ENCODE results near the gene SLC17A9. TPM values are rescaled to one million over a fixed set of nuclear protein-coding genes. Genes with fewer than 3 reads are reported as not detected.

Gene SLC17A9
- total and polyA plus RNA-seq, 2 of the 8 experiments (the other 6 are each of a cell fraction or from before 2014, with no cell fraction given): 23.5 to 35.2 TPM

- Histone ChIP-seq H3K79me2 (ENCODE audit: control insufficient read depth in 1 of 2, insufficient read depth in 2 of 2, low read length in 2 of 2) (no peaks in the 10 kb centered on the region), H3K4me2 (ENCODE audit: insufficient read depth in 1 of 2, low read depth in 2 of 2, low read length in 2 of 2) (peak overlapping the region; percentile 1 to 47; a peak in 2 of 4 replicates), H3K56ac (replicated peaks; ENCODE audit: insufficient read length, low read depth, low read length) (no peak overlapping the region), H3K9ac (replicated peaks in 1 of 4; ENCODE audit: extremely low read depth in 1 of 4, low read depth in 3 of 4, low read length in 3 of 4) (no peak overlapping the region), H3K4ac (replicated peaks; ENCODE audit: insufficient read length, low read depth, low read length) (no peak overlapping the region), H2BK5ac (ENCODE audit: low read depth, low read length) (no peak overlapping the region), H3K9me3 (ENCODE audit: insufficient read depth in 2 of 2, low read depth in 1 of 2, low read length in 1 of 2) (no peaks in the 10 kb centered on the region; a peak in 1 of 4 replicates), H2BK120ac (replicated peaks; ENCODE audit: low read depth, low read length) (no peak overlapping the region), H2BK15ac (ENCODE audit: low read length) (no peak overlapping the region), H3K79me1 (ENCODE audit: low read depth, low read length) (no peaks in the 10 kb centered on the region), H2BK12ac (ENCODE audit: low read depth, low read length) (peak overlapping the region; percentile 17; the same call in 1 of the 2 replicates), H3K18ac (ENCODE audit: extremely low read depth, low read length) (no peak overlapping the region), H3K14ac (ENCODE audit: insufficient read length) (no peak overlapping the region), H3K4me3 (ENCODE audit: extremely low read depth in 1 of 4, insufficient read depth in 2 of 4, low read depth in 3 of 4, low read length in 4 of 4) (peak overlapping the region in 1 of 4 experiments; percentile 47; a peak in 2 of 8 replicates), H3K27ac (ENCODE audit: low read depth, low read length) (no peak overlapping the region), H2AK5ac (ENCODE audit: low read depth, low read length) (no peak overlapping the region), H3K36me3 (ENCODE audit: control insufficient read depth in 2 of 4, insufficient read depth in 4 of 4, low read length in 3 of 4) (peaks cover 0 to 16% (median 0%) of the 10 kb centered on the region in 4 experiments; a peak in 1 of 8 replicates), H3K23me2 (ENCODE audit: low read depth, low read length) (peaks cover 4% of the 10 kb centered on the region; the same call in 1 of the 2 replicates), H4K5ac (ENCODE audit: insufficient read length, low read depth, low read length) (no peak overlapping the region), H3K27me3 (replicated peaks in 1 of 4; ENCODE audit: control insufficient read depth in 3 of 4, extremely low read depth in 1 of 4, insufficient read depth in 3 of 4, low read length in 3 of 4) (peaks cover 60 to 85% (median 78%) of the 10 kb centered on the region in 4 experiments), H4K20me1 (replicated peaks in 1 of 2; ENCODE audit: control insufficient read depth in 1 of 2, insufficient read depth in 2 of 2, low read length in 2 of 2) (peaks cover 4 to 6% of the 10 kb centered on the region in 2 experiments), H3K23ac (ENCODE audit: insufficient read length) (no peak overlapping the region), H2AFZ (ENCODE audit: low read length) (no peak overlapping the region), H3K4me1 (replicated peaks in 1 of 4; ENCODE audit: control insufficient read depth in 3 of 4, insufficient read depth in 4 of 4, low read length in 3 of 4) (peaks cover 2 to 34% (median 19%) of the 10 kb centered on the region in 4 experiments), H4K8ac (ENCODE audit: extremely low read depth, insufficient read depth, low read length) (no peak overlapping the region), H4K91ac (replicated peaks; ENCODE audit: insufficient read length, low read length) (no peak overlapping the region), H2BK20ac (ENCODE audit: low read length) (no peak overlapping the region)
- FAIRE-seq (no peak), DNase-seq (ENCODE audit: low read depth in 1 of 2, low spot score in 2 of 2) (no peak)
- 11% methylated on average over 37 of the region's 43 CpGs; no CpG with 5 or more reads in 1 of the 2 experiments for WGBS, 2 experiments (ENCODE audit: extremely low coverage in 1 of 2, insufficient coverage in 1 of 2, insufficient read length in 1 of 2, insufficient replicate concordance in 2 of 2, low coverage in 1 of 2, low lambda C conversion rate in 2 of 2, missing lambda C conversion rate in 1 of 2)
- CTCF ChIA-PET (ENCODE audit: partially characterized antibody): interaction anchor here (1.7 to 2.9 kb wide), 2 partner anchors 18 to 35 kb away, joined by 5 to 14 read pairs; no protein-coding TSS in a partner anchor
- TF ChIP-seq KDM1A (IDR thresholded peaks at IDR 0.05; ENCODE audit: borderline replicate concordance, low read length) (no peak), SUZ12 (IDR thresholded peaks at IDR 0.05; ENCODE audit: low read length) (peak; percentile 97; the same call in 1 of the 2 replicates), CTBP2 (IDR thresholded peaks at IDR 0.05; ENCODE audit: borderline replicate concordance, insufficient read depth, insufficient read length, low read length) (no peak), EZH2 (IDR thresholded peaks at IDR 0.05; ENCODE audit: low read depth, low read length, severe bottlenecking) (peak; percentile 98), RBBP5 (IDR thresholded peaks at IDR 0.05; ENCODE audit: borderline replicate concordance, low read depth, low read length) (0 out of 2 replicates have a peak, but pooled peaks have one; percentile 18), POLR2AphosphoS5 (IDR thresholded peaks at IDR 0.05; ENCODE audit: low read depth, low read length) (no peak)
- POLR2A ChIA-PET (ENCODE audit: partially characterized antibody): interaction anchor here (0.7 to 3.9 kb wide), 7 partner anchors 9 to 619 kb away, joined by 3 to 12 read pairs (median 4); partner anchors contain the start of gene RPS21
Observed at GRCh38 chr20:63005365-63005861, 52.9 kb downstream of the SLC17A9 start.

Data from H1 (cell line).